Stomach smooth muscle (tissue), 2 donors: ENCODE data around the gene SPINK1.

Experiments
- H3K27ac ChIP-seq: one replicate; pipeline ENCODE4 v1.7.0; 2013; ENCODE audit warnings: mild to moderate bottlenecking, low read length, inconsistent platforms
- H3K27me3 ChIP-seq, 2 donors: one replicate each; pipeline ENCODE4 v1.7.0; 2013; ENCODE audit warnings: low read length in 2 of 2; ENCODE audit not compliant: insufficient read depth in 2 of 2, control insufficient read depth in 1 of 2
- H3K36me3 ChIP-seq, 2 donors: one replicate each; pipeline ENCODE4 v1.7.0; 2013; ENCODE audit warnings: low read length in 2 of 2; ENCODE audit not compliant: control insufficient read depth in 2 of 2, insufficient read depth in 2 of 2
- H3K4me1 ChIP-seq: one replicate; pipeline ENCODE4 v1.7.0; 2013; ENCODE audit warnings: low read length; ENCODE audit not compliant: control insufficient read depth, insufficient read depth
- H3K4me3 ChIP-seq, 2 donors: one replicate each; pipeline ENCODE4 v1.7.0; 2013; ENCODE audit warnings: low read length in 2 of 2
- H3K9ac ChIP-seq, 2 donors: one replicate each; pipeline ENCODE4 v1.7.0; 2013; ENCODE audit warnings: low read length in 2 of 2, mild to moderate bottlenecking in 1 of 2
- H3K9me3 ChIP-seq, 2 donors: one replicate each; pipeline ENCODE4 v1.7.0; 2013; ENCODE audit warnings: low read length in 2 of 2; ENCODE audit not compliant: control insufficient read depth in 2 of 2
- donor health status: healthy.
- donor health status: Pancreatic carcinoma.

The SPINK1 gene

GRCh38 chr5:147854331-147854730 lies 22.9 kb upstream of the SPINK1 start:
- H3K27ac ChIP-seq = no peak overlapping the region

DNA sequence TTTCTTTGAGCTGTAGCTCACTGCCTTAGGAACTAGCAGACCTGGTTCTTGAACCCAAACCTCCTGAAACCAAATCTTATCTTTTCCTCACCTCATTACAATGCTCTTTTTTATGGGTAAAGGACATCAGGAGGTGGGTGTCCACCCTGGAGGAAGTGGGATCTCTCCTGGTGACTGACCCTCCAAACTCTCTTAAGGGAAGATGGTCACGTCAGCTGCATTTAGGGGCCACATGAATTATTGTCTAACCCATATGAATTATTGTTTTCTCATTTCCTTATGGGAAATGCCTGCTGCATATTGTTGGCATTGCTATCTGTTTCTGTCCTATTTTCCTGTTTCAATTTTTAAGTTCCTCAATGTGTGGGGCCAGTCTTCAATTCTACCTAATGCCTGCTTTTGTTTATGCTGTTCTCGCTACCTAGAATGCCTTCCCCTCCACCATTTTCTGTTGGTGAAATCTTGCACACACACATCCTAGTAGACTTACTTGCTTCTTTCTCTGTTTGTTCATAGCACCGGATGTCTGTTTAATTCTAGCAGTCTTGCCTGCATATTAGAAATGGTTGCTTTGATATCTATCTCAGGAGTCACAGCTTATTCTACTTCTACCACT lies 22.0 kb upstream of the SPINK1 start:
- Histone ChIP-seq H3K4me3 (no peak overlapping the region), H3K36me3 (no peaks in the 10 kb centered on the region), H3K9ac (no peak overlapping the region), H3K27ac (no peak overlapping the region), H3K9me3 (no peaks in the 10 kb centered on the region), H3K27me3 (no peaks in the 10 kb centered on the region), H3K4me1 (no peaks in the 10 kb centered on the region)

More at GRCh38 chr5:147854331-147854730, 22.9 kb upstream of the SPINK1 start:
- Histone ChIP-seq H3K4me3 (no peak overlapping the region), H3K9ac (no peak overlapping the region), H3K36me3 (no peaks in the 10 kb centered on the region), H3K9me3 (no peaks in the 10 kb centered on the region), H3K4me1 (no peaks in the 10 kb centered on the region), H3K27me3 (no peaks in the 10 kb centered on the region)

DNA sequence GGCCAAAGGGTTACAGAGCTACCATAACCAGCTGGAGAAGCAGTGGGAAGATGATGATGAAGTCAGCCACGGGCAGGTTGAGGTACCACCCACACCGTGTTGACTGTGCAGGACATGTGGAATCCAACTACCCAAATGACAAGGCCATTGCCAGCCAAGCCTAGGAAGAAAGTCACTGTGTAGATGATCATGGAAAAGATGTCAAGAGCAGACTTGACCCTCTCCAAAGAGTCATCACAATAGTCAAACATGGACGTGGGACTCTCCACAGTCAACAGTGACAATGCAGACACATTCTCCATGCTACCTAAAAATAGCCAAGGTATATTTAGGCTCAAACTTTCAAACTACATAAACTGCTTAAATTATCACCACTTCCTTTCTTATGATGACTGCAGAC lies 20.9 kb upstream of the SPINK1 start:
- no peaks in the 10 kb centered on the region for H3K9me3 ChIP-seq
- H3K9ac ChIP-seq = no peak overlapping the region

DNA sequence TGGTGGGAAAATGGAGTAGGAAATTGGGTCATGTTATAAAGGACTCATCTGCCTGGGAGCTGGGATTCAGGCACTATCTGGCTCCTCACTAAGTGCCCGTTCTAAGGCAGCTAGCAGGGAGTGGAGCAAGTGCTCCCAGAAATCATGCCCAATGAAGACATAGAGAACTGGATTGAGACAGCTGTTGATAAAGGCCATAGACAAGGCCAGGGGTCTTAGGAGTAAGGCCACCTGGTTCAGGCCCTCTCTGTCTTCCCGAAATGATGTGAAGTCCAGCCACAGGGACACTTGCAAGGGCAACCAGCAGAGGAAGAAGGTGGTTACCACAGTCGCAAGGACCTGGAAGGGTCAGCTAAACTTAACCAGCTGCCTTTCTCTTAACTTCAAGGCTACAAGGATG lies 20.1 kb upstream of the SPINK1 start:
- H3K9me3 ChIP-seq = no peaks in the 10 kb centered on the region
- H3K27me3 ChIP-seq = no peaks in the 10 kb centered on the region
- no peaks in the 10 kb centered on the region for H3K4me1 ChIP-seq
- no peak overlapping the region for H3K27ac ChIP-seq
- no peak overlapping the region for H3K9ac ChIP-seq
- H3K4me3 ChIP-seq = no peak overlapping the region
- H3K36me3 ChIP-seq = no peaks in the 10 kb centered on the region

More for the DNA sequence above, 20.9 kb upstream of the SPINK1 start:
- Histone ChIP-seq H3K4me1 (no peaks in the 10 kb centered on the region), H3K4me3 (no peak overlapping the region), H3K36me3 (no peaks in the 10 kb centered on the region), H3K27me3 (no peaks in the 10 kb centered on the region), H3K27ac (no peak overlapping the region)

GRCh38 chr5:147849226-147849625 lies 17.8 kb upstream of the SPINK1 start:
- H3K27ac ChIP-seq = no peak overlapping the region

GRCh38 chr5:147845618-147846017 lies 14.1 kb upstream of the SPINK1 start:
- no peak overlapping the region for H3K4me3 ChIP-seq

More at GRCh38 chr5:147849226-147849625, 17.8 kb upstream of the SPINK1 start:
- Histone ChIP-seq H3K9me3 (no peaks in the 10 kb centered on the region), H3K4me1 (no peaks in the 10 kb centered on the region), H3K27me3 (no peaks in the 10 kb centered on the region), H3K4me3 (no peak overlapping the region), H3K36me3 (no peaks in the 10 kb centered on the region), H3K9ac (no peak overlapping the region)

GRCh38 chr5:147844846-147845245 lies 13.4 kb upstream of the SPINK1 start:
- no peak overlapping the region for H3K4me3 ChIP-seq
- H3K27ac ChIP-seq = no peak overlapping the region

More at GRCh38 chr5:147845618-147846017, 14.1 kb upstream of the SPINK1 start:
- Histone ChIP-seq H3K36me3 (no peaks in the 10 kb centered on the region), H3K4me1 (no peaks in the 10 kb centered on the region), H3K9me3 (no peaks in the 10 kb centered on the region), H3K27me3 (no peaks in the 10 kb centered on the region), H3K27ac (no peak overlapping the region), H3K9ac (no peak overlapping the region)

GRCh38 chr5:147842869-147843268 lies 11.4 kb upstream of the SPINK1 start:
- Histone ChIP-seq H3K27me3 (no peaks in the 10 kb centered on the region), H3K9ac (no peak overlapping the region), H3K4me1 (no peaks in the 10 kb centered on the region), H3K9me3 (no peaks in the 10 kb centered on the region), H3K27ac (no peak overlapping the region), H3K36me3 (no peaks in the 10 kb centered on the region), H3K4me3 (no peak overlapping the region)

More at GRCh38 chr5:147844846-147845245, 13.4 kb upstream of the SPINK1 start:
- H3K36me3 ChIP-seq = no peaks in the 10 kb centered on the region
- H3K27me3 ChIP-seq = no peaks in the 10 kb centered on the region
- H3K9ac ChIP-seq = no peak overlapping the region
- H3K9me3 ChIP-seq = no peaks in the 10 kb centered on the region
- no peaks in the 10 kb centered on the region for H3K4me1 ChIP-seq

GRCh38 chr5:147836439-147836838 lies 5.0 kb upstream of the SPINK1 start:
- H3K9ac ChIP-seq = no peak overlapping the region
- H3K9me3 ChIP-seq = no peaks in the 10 kb centered on the region
- H3K27ac ChIP-seq = no peak overlapping the region
- H3K4me1 ChIP-seq = no peaks in the 10 kb centered on the region
- H3K36me3 ChIP-seq = no peaks in the 10 kb centered on the region
- no peak overlapping the region for H3K4me3 ChIP-seq
- no peaks in the 10 kb centered on the region for H3K27me3 ChIP-seq

DNA sequence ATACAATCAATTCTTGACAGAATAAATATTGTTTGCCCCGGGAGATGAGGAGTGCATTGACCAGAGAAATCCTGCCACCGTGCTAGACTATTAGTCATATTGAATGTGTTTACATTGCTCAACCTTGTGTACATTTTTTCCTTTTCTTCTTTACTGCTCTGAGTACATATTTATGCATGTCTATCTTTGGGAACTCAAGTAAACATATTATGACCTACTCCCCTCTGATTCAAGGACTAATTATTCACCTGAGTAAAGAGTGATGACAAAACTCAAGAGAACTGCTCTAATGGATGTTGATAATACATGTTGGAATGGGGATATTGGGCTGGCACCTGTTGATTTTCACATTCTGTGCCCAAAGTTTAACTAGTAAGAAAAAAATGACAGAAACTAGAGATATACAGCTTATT lies 3.9 kb upstream of the SPINK1 start:
- Histone ChIP-seq H3K9me3 (no peaks in the 10 kb centered on the region), H3K9ac (no peak overlapping the region), H3K27me3 (no peaks in the 10 kb centered on the region), H3K4me1 (no peaks in the 10 kb centered on the region), H3K36me3 (no peaks in the 10 kb centered on the region), H3K4me3 (no peak overlapping the region), H3K27ac (no peak overlapping the region)

- Histone ChIP-seq H3K27me3 (no peaks in the 10 kb centered on the region), H3K27ac (no peak overlapping the region), H3K4me1 (no peaks in the 10 kb centered on the region), H3K4me3 (no peak overlapping the region), H3K36me3 (no peaks in the 10 kb centered on the region), H3K9ac (no peak overlapping the region), H3K9me3 (no peaks in the 10 kb centered on the region)
Measured at GRCh38 chr5:147832541-147832940, 1.1 kb upstream of the SPINK1 start.
